Cardiac muscle cell (in vitro differentiated cells and primary cell): ENCODE measurements around the gene FLAD1. TPM values are rescaled to one million over a fixed set of nuclear protein-coding genes. Genes with fewer than 3 reads are reported as not detected.
A peak's percentile ranks its signal among the peaks of the same experiment; 100 is the strongest.

Experiments used
- DNase-seq, 2 donors: peaks; one replicate each; pipeline versions ENCODE4 v3.0.0 to v3.0.0-alpha.2; 2010 to 2017; ENCODE audit warnings: low read depth in 1 of 2, low spot score in 1 of 2
- H3K27ac ChIP-seq: fragments of 200-600 bp; sonication (generic); 2 replicates; pipeline ENCODE4 v1.5.1; 2016
- H3K27me3 ChIP-seq: fragments of 200-600 bp; sonication (generic); 2 replicates; pipeline ENCODE4 v1.6.0; 2016; ENCODE audit warnings: control low read depth
- H3K36me3 ChIP-seq: fragments of 200-600 bp; sonication (generic); 2 replicates; pipeline ENCODE4 v1.5.1; 2016; ENCODE audit warnings: control low read depth
- H3K4me1 ChIP-seq: fragments of 200-600 bp; sonication (generic); 2 replicates; pipeline ENCODE4 v1.8.1; 2017; ENCODE audit warnings: low read depth, mild to moderate bottlenecking, mixed run types
- H3K4me3 ChIP-seq: fragments of 200-600 bp; sonication (generic); 2 replicates; pipeline ENCODE4 v1.5.1; 2016; ENCODE audit warnings: mild to moderate bottlenecking
- H3K9me3 ChIP-seq: fragments of 200-600 bp; sonication (generic); 2 replicates; pipeline ENCODE4 v1.5.1; 2017; ENCODE audit warnings: low read depth, mild to moderate bottlenecking, control low read depth
- polyA plus RNA-seq: library from polyadenylated mRNA; unstranded; fragments of >200 nt; fragmentation: Nextera tagmentation; extraction: Ambion mirVana; gene quantifications from 2 replicates; pipeline ENCODE4 v1.2.1, GENCODE V29; 2016
- total RNA-seq: library from RNA; depleted of rRNA; stranded (reverse); fragments of >200 nt; gene quantifications from 2 replicates; pipeline ENCODE4 v1.2.3, GENCODE V29; 2016
- TF ChIP-seq, protein P1 (sequence below): IDR thresholded peaks from 2 replicates; pipeline ENCODE4 v1.5.1; 2012; ENCODE audit warnings: low read depth, mild to moderate bottlenecking, low read length

Gene FLAD1
- total and polyA plus RNA-seq, 2 experiments from 2014 or later, result 34.3 to 60.8 TPM

DNA sequence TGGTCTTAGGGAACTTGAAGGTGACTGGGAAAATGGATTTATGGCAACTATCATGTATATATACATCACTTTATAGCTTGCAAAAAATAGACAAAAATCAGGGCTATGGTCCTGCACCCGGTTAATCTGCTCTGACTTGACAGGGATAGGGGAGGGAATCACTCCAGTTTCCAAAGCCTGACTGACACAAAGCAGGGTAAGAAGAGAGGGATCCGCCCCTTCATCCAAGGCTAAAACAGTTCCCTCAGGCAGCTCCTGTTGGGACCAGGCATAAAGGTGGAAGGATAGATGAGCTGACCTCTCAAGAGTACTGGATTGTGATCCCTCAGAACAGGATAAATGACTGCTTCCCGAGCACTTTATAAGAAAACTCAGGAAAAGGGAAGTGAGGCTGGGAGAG, 28.6 kb upstream of the FLAD1 start:
- no peak for DNase-seq
- Histone ChIP-seq H3K4me3 (no peak overlapping the region), H3K27ac (peak overlapping the region; percentile 94)

DNA sequence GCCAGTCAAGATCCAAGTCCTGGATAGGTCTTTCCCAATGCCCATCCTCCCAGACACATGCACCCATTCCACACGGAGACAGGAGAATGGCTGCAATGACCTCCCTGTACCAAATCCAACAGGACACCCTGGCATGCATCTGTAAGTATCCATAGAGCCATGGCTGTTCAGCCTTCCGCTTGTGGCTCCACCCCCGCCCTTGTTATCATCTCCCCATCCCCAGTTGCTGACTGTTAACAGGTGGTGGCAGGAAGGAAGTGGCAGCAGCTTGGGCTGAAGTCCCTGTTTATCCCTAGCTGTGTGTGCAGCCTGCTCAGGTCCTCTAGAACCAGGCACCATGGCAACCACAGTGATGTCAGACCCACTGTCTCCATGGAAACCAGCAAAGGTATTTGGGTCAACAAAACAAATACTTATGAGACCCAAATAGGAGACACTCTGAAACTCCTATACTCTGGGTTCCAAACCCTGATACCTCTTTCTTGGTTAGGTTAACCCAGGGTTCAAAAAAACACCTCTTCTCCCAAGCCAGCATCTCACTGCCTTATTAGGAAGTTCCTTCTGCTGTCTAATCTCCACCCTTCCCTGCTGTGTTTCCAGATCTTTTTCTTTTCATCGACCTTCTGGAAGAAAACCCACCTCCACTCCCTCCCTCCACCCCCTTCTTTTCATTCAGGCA, 28.0 kb upstream of the FLAD1 start:
- no peaks in the 10 kb centered on the region for H3K9me3 ChIP-seq
- H3K4me1 ChIP-seq, result peaks cover 45% of the 10 kb centered on the region
- H3K4me3 ChIP-seq, result peak overlapping the region; percentile 47
- H3K27me3 ChIP-seq, result no peaks in the 10 kb centered on the region
- peaks cover 5% of the 10 kb centered on the region for H3K36me3 ChIP-seq
- DNase-seq, result peak; percentile 55 to 83
- H3K27ac ChIP-seq, result peak overlapping the region; percentile 94
- TF ChIP-seq, protein P1, sequence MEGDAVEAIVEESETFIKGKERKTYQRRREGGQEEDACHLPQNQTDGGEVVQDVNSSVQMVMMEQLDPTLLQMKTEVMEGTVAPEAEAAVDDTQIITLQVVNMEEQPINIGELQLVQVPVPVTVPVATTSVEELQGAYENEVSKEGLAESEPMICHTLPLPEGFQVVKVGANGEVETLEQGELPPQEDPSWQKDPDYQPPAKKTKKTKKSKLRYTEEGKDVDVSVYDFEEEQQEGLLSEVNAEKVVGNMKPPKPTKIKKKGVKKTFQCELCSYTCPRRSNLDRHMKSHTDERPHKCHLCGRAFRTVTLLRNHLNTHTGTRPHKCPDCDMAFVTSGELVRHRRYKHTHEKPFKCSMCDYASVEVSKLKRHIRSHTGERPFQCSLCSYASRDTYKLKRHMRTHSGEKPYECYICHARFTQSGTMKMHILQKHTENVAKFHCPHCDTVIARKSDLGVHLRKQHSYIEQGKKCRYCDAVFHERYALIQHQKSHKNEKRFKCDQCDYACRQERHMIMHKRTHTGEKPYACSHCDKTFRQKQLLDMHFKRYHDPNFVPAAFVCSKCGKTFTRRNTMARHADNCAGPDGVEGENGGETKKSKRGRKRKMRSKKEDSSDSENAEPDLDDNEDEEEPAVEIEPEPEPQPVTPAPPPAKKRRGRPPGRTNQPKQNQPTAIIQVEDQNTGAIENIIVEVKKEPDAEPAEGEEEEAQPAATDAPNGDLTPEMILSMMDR, result no peak

More for the DNA sequence above, 28.6 kb upstream of the FLAD1 start:
- Histone ChIP-seq H3K9me3 (no peaks in the 10 kb centered on the region), H3K4me1 (peaks cover 45% of the 10 kb centered on the region), H3K27me3 (no peaks in the 10 kb centered on the region), H3K36me3 (peaks cover 5% of the 10 kb centered on the region)
- TF ChIP-seq, protein P1, result no peak

DNA sequence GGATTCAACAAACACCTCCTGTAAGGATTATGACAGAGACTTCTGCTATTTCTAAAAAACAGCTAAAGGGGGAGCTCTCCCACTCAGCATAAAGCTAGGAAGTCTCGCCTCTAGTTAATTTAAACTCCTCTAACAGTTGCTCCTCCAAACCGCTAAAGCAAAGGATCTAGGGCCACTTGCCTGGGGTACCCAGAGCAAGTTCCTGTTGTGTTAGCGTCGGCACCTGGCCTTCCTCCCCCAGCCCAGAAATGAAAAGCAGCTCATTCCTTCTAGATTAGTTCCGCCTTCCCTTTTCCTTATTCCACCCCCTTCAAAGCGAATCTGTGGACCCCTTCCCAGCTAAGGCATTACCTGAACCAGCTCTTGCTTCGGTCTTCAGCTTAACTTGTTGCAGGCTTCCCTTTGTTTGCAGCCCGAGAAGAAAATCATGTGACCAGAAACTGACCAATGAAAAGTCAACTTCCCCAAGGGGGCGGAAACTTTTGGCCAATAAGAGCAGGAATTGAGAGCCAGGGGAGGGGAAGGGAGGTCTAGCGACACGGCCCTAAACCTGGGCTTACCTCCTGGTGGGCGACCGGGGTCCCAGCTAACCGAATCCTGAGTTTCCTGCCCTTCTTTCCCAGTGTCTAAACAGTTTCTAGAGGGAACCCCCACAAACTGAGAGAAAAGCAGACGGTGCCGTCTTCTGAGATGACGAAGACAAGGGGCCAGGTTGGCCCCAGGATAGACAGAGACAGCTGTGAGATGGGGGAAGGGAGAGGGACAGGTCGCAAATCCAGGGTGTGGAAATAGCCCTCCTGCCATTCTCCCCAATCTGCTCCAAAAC, 27.2 kb upstream of the FLAD1 start, which contains the start of gene PBXIP1:
Gene PBXIP1, minus strand, starts transcription at position 382 of the 826 bp plus-strand sequence. CDS start 2,378 bp downstream, outside the sequence.
- Histone ChIP-seq H3K4me1 (peaks cover 51% of the 10 kb centered on the region), H3K27me3 (no peaks in the 10 kb centered on the region), H3K9me3 (no peaks in the 10 kb centered on the region)

DNA sequence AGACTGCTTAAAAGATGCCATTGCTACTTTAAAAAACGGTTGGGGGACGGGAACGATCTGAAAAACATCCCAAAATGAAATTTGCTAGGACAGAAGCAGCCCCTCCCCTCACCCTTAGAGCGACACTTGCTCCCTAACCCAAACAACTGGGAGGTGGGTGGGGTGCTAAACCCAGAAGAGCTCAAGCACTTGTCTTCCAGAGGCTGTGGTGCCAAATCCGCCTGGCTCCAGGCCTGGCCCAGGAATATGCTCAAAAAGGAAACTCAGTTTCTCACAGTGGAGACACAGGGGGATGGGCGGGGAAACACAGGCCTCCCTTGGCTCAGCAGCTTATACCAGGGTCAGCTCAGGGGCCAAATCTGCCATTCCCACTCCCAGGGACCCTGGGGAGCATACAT, 26.6 kb upstream of the FLAD1 start:
- Histone ChIP-seq H3K4me3 (peak overlapping the region; percentile 47), H3K36me3 (no peaks in the 10 kb centered on the region), H3K27me3 (no peaks in the 10 kb centered on the region), H3K27ac (peak overlapping the region; percentile 94), H3K4me1 (peaks cover 50% of the 10 kb centered on the region), H3K9me3 (no peaks in the 10 kb centered on the region)
- DNase-seq, result no peak
- TF ChIP-seq, protein P1, result no peak

More for the DNA sequence above, 27.2 kb upstream of the FLAD1 start, which contains the start of gene PBXIP1:
- H3K4me3 ChIP-seq, result peak within 1 kb of the TSS; percentile 47
- H3K27ac ChIP-seq, result peak within 1 kb of the TSS; percentile 94
- TF ChIP-seq, protein P1, result peak; percentile 58
- H3K36me3 ChIP-seq, result peaks cover 1% of the 10 kb centered on the region
- DNase-seq, result peak; percentile 91 to 94

DNA sequence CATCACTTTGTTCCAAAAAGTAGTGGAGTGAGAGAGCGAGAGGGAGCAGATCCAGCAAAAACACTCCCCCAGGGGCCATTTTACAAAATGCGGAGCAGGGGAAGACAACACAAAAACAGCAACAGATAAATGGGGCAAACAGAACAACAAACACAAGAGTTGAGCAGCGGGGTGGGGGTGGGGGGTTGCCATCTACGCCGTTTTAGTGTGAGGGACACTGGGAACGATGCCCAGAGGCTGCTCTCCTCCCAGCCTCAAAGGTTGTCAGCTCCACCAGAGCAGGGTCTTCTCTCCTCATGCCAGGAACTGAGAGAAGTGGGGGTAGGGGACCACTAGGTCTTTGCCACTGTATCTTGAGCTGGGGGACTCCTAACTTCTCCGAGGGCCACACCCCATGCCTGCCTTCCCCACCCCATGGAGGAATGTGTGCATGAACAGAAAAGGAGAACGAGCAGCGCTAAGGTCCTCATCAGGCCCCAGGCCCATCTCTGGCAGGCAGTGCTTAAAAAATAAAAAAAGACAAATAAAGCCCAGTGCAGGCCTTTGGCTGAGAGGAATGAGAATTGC, 26.0 kb upstream of the FLAD1 start:
- no peak overlapping the region for H3K4me3 ChIP-seq
- no peaks in the 10 kb centered on the region for H3K9me3 ChIP-seq
- no peak for DNase-seq
- peaks cover 43% of the 10 kb centered on the region for H3K4me1 ChIP-seq
- no peaks in the 10 kb centered on the region for H3K27me3 ChIP-seq
- no peaks in the 10 kb centered on the region for H3K36me3 ChIP-seq
- TF ChIP-seq, protein P1, result no peak
- H3K27ac ChIP-seq, result peak overlapping the region; percentile 94
